H1 (cell line): ENCODE measurements around the gene COL6A2.
"Not testable (repeated sequence)": the region's sequence is repeated elsewhere in the genome, so short reads cannot be mapped to it uniquely, and the experiment has no call there.

ENCODE experiments used
- CEBPB ChIP-seq: IDR thresholded peaks from 2 replicates; pipeline ENCODE4 v1.6.1; 2012; ENCODE audit warnings: low read depth, low read length
- EZH2 ChIP-seq: fragments of 200-600 bp; sonication (generic); IDR thresholded peaks from 2 replicates; pipeline ENCODE4 v1.7.1; 2012; ENCODE audit warnings: low read depth, mild to moderate bottlenecking, moderate library complexity, low read length, inconsistent platforms; ENCODE audit not compliant: severe bottlenecking
- JUND ChIP-seq: IDR thresholded peaks from 2 replicates; pipeline ENCODE4 v1.6.1; 2011; ENCODE audit warnings: mild to moderate bottlenecking, improper control_type of control experiment, low read length
- POLR2A ChIP-seq, 2 experiments: IDR thresholded peaks; 1 replicate in 1 of 2; 2 replicates in 1 of 2; pipeline ENCODE4 v1.6.1; 2011; ENCODE audit warnings: low read depth in 2 of 2, low read length in 2 of 2, mild to moderate bottlenecking in 2 of 2; ENCODE audit errors: control extremely low read depth in 1 of 2
- POLR2AphosphoS5 ChIP-seq: IDR thresholded peaks from 2 replicates; pipeline ENCODE4 v1.6.1; 2011; ENCODE audit warnings: low read depth, low read length
- SIX5 ChIP-seq: IDR thresholded peaks from 2 replicates; pipeline ENCODE4 v1.6.1; 2011; ENCODE audit warnings: mild to moderate bottlenecking, low read depth, low read length
- SP2 ChIP-seq: IDR thresholded peaks from 2 replicates; pipeline ENCODE4 v1.6.1; 2012; ENCODE audit warnings: mild to moderate bottlenecking, low read length, inconsistent platforms
- SUZ12 ChIP-seq: fragments of 200-600 bp; sonication (generic); IDR thresholded peaks from 2 replicates; pipeline ENCODE4 v1.6.1; 2012; ENCODE audit warnings: mild to moderate bottlenecking, inconsistent platforms, low read length, moderate library complexity, mixed read lengths
- USF2 ChIP-seq: IDR thresholded peaks from 2 replicates; pipeline ENCODE4 v1.6.1; 2011; ENCODE audit warnings: low read length, improper control_type of control experiment
- YY1 ChIP-seq: IDR thresholded peaks from 2 replicates; pipeline ENCODE4 v1.6.1; 2011; ENCODE audit warnings: low read depth, mild to moderate bottlenecking, low read length
- ZNF274 ChIP-seq: IDR thresholded peaks from 2 replicates; pipeline ENCODE4 v1.7.0; 2012; ENCODE audit warnings: low read length, borderline replicate concordance; ENCODE audit errors: extremely low read depth
- TF ChIP-seq, protein P1 (sequence below), 3 experiments: IDR thresholded peaks; 1 replicate in 2 of 3; 2 replicates in 1 of 3; pipeline versions ENCODE4 v1.5.1 to v1.6.1; 2011; ENCODE audit warnings: low read length in 3 of 3, mild to moderate bottlenecking in 3 of 3, inconsistent platforms in 2 of 3, low read depth in 1 of 3, moderate library complexity in 1 of 3; ENCODE audit not compliant: insufficient read depth in 1 of 3; ENCODE audit errors: control extremely low read depth in 1 of 3

GRCh38 chr21:46059711-46060455, 38.0 kb upstream of the COL6A2 start:
- not testable (repeated sequence) for TF ChIP-seq CEBPB; POLR2AphosphoS5; EZH2; YY1; ZNF274; SP2; USF2; POLR2A (IDR thresholded peaks at IDR 0.05; ENCODE audit: control extremely low read depth in 1 of 2, low read depth in 2 of 2, low read length in 2 of 2); JUND; SIX5; SUZ12
- TF ChIP-seq, protein P1, sequence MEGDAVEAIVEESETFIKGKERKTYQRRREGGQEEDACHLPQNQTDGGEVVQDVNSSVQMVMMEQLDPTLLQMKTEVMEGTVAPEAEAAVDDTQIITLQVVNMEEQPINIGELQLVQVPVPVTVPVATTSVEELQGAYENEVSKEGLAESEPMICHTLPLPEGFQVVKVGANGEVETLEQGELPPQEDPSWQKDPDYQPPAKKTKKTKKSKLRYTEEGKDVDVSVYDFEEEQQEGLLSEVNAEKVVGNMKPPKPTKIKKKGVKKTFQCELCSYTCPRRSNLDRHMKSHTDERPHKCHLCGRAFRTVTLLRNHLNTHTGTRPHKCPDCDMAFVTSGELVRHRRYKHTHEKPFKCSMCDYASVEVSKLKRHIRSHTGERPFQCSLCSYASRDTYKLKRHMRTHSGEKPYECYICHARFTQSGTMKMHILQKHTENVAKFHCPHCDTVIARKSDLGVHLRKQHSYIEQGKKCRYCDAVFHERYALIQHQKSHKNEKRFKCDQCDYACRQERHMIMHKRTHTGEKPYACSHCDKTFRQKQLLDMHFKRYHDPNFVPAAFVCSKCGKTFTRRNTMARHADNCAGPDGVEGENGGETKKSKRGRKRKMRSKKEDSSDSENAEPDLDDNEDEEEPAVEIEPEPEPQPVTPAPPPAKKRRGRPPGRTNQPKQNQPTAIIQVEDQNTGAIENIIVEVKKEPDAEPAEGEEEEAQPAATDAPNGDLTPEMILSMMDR (IDR thresholded peaks at IDR 0.05; ENCODE audit: control extremely low read depth in 1 of 3, insufficient read depth in 1 of 3, low read depth in 1 of 3, low read length in 3 of 3): not testable (repeated sequence)
